HG03442 (cell line): ENCODE measurements around the gene MSX2.
"Not testable (repeated sequence)": the region's sequence is repeated elsewhere in the genome, so short reads cannot be mapped to it uniquely, and the experiment has no call there.

Experiments
- ATAC-seq: cut with Tn5 transposase; IDR thresholded peaks from one replicate; pipeline ENCODE4 v1.9.1; 2021; ENCODE audit warnings: mild to moderate bottlenecking, moderate library complexity; ENCODE audit not compliant: unreplicated experiment

MSX2 gene

DNA sequence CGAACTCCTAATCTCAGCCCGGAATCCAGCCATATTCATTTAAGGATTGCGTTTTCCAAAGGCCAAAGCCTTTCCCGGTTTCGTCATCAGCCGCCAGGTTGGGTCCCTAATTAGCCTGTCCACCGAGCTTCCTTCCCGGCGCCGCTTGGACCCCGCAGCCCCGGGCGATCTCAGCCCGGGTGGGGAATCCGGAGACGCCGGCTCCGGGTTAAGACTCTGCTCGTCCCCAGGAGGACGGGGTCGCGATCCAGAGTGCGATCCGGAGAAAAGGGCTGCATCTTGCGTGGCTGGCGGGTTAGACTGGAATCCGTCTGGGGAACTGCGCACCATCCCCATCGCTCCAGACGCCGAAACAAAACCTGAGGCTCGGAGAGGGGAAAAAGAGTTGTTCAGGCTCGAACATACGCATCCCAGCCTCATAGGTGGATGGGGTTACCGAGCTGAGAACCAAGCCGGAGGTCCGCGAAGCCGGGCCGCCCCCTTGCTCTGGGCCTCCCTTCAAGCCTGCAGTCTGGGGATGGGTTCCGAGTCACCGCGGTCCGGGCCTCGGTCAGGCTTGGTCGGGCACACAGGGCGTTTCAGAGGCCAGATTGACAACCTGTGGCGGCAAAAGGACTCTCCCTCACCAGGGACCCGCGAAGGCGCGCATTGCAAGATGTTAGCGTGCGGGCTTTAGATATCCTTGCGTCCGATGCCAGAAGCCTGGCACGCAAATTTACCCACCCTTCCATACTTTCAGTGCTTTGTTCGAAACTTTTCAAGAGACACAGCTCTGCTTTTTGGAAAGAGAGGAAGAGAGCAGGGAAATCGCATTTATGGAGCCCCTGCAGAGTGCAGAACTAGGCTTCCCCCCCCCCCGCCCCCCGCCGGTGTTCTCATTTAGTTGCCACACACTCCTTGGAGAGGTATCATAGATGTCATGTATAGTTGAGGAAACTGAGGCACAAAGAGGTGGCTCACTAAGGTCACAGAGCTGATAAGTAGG is 7.9 kb downstream of the MSX2 start:
- no peak for ATAC-seq

- ATAC-seq: no peak
These were observed 8.8 kb downstream of the MSX2 start for GRCh38 chr5:174733091-174733690.

- ATAC-seq: no peak
These were observed 9.5 kb downstream of the MSX2 start for GRCh38 chr5:174733836-174734235.

DNA sequence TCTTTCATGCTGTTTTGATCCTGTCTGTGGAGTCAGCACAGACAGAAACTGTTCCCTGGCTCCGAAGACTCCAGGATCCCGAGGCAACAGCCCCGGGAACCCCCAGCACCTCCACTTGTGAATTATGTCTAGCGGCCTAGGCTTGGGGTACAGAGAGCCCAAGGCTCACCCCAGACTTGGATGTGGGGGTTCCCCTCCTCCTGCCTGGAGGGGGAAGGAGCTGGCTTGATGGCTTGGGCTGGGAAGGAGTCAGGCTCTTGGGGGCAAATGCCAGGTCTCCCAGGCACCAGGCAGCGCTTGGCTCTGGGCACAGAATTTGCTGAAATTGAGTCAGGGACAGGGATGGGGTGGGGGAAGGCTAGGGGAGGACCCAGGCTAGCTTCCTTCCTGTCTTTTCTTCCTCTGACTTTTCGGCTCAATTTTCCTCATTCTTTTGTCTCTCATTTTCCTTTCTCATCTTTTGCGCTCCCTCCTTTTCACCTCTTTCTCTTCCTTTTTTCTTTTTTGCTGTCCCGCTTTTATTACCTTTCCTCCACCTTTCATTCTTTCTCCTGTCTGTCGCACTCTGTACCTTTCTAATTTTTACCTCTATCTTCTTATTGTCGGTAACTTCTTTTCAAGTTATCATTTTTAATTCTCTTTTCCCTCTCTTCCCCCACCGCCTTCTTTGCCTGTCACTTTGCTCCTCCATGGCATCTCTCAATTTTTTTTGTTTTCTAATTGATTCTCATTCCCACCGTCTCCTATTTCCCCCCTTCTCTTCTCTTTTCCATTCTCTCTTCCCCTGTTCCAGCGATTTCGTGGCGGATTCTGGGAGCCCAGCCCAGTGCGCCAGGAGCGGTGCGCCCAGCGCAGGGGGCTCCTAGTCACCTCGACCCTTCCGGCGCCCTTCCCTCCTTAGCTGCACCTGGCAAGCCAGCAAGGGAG is 10.5 kb downstream of the MSX2 start:
- no peak for ATAC-seq

DNA sequence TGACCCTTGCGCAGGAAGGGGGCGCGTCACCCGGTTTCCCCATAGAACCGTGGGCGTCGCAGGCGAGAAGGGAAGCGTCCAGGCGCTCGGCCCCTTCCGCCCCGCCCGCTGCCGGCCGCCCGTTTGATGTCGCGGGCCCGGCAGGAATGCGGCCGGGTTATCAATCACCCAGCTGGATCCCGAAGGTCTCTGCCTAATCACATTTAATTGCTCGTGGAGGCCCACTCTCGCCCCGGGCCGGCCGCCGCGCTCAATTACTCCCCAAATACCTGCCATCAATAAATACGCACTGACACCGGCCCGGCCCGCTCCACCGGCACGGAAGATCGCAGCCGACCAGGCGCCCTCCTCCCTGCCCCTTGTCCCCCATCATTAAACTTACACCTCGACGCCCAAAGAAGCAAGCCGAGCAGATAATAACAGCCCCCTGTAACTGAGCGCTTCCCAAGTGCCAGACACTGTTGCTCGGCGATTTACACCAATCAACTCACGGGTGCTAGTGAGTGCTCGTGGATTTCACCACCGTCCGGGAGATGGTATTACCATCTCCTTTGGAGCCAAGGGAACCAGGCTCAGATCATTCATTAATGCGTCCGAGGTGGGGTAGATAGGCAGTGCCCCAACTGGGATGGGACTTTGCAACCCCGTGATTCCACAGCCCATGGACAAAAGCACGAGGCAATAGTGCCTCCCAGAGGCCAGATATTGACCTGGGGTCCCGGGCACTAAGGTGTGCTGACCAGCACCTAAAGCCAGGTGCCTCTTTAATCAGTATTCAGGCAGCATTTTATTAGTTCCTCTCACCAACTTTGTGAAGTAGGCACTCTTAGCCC is 11.3 kb downstream of the MSX2 start:
- no peak for ATAC-seq

DNA sequence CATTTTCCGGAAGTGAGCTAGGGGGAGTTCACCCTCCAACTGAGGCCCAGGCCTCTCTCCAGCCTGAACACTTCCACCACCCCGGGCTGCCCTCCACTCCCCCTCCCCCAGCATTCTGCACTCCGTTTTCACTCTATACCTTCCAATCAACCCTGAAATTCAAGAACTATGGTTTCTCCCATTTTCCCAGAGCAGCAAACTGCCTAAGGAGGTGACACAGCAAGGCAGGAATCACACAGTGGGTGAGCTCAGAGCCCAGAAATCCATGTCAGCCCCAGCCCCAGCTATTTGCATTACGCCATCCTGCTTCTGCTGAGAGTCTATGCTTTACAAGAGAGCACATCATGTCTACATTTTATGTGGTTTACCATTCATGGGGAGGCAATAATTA is 11.9 kb downstream of the MSX2 start:
- ATAC-seq: no peak

DNA sequence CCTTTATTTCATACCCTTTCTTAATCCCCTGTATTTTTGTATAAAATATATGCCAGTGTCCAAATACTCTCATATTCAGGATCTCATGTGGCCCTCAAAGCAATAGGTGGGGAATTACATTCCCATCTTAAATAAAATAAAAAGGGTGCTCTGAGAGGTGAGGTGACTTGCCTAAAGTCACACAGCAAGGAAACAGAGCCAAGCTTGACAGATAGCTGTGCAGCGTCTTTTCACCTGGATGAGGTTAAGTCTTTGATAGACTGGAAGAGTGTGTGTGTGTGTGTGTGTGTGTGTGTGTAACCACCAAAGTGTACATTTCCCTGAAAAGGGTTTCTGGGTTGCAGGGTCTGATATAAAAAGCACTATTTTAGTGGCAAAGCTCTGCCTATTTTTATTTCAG is 12.4 kb downstream of the MSX2 start:
- no peak for ATAC-seq

GRCh38 chr5:174737330-174737729 is 12.9 kb downstream of the MSX2 start:
- ATAC-seq: no peak

- no peak for ATAC-seq
These were observed 17.0 kb downstream of the MSX2 start for GRCh38 chr5:174741352-174741751.

GRCh38 chr5:174744896-174745295 is 20.5 kb downstream of the MSX2 start:
- ATAC-seq: no peak

DNA sequence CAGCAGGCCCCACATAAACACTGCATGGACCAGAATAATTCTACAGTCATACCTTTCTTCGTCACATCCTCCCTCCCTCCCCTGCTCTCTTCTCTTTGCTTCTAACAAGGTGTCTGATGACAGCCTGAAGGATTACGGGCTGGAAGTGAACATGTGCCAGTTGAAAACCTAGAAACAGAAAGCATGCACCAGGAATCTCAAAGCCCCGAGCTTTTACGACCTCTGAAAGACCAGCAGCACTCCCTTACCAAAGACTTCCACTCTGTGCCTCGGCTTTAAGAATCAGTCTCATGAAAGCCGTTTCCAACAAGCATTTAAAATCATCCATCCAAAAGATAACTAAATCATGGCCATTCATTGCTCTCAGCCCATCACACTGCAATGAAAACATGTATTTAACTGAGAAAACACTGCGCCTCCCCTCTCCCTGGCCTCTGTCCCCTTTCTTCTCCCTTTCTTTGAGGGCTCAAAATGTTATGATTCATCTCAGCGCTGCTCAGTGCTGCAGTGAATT is 21.3 kb downstream of the MSX2 start:
- no peak for ATAC-seq

DNA sequence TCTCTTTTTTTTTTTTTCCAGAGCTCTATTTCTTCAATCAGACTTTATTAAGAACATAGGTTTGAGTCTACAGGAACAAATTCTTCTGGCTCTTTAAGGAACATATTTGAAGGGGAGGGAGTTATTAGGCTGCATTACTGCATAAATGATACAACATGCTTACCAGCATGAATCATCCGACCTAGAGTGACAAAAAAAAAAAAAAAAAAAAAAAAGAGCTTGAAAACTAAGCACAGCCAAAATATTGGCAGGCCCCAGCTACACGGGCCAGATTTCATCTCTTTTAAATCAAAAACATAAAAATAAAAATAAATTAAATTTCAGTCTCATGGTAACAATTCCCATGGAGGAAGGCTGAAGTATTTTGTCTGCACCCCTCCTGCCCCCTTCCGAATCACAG is 26.3 kb downstream of the MSX2 start:
- no peak for ATAC-seq

DNA sequence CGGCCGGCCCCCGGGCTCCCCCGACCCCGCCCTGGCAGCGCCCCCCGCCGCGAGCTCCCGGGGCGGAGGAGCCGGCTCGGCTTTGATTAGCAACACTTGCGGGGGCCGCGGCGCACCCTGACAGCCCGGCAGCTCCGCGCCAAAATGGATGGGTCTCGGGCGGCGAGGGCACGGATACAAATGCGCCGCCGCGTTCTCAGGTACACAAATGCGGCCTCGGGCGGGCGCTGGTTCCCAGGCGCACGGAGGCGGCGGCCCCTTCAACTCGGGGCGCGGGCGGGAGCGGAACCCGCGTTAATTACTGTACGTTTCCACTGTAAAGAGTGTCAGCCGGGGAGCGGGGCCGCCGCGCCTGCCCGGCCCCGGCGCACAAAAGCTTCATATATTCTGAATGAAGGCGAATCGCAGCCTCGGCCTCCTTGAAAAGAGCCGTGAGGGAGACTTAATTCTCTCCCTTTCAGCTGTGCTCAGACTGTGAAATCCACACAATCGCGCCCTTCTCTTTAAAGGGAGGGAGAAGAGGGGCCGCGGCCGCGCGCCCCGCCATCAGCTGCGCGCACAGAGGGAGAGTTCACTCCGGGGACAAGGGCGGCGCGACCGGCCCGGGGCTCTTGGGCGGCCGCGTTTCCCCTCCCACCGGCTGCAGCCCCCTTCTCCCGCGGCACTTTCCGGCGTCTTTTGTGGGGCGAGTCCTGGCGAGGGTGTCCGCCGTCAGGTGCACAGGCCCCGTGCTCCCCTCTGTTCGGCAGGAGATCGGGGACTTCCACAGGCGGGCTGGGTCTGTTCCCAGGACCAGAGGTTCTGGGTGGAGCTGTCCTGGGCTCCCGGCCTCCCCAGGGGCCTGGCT is 27.0 kb downstream of the MSX2 start:
- ATAC-seq: no peak

- ATAC-seq: no peak
These were observed 27.7 kb downstream of the MSX2 start for GRCh38 chr5:174752121-174752520.

DNA sequence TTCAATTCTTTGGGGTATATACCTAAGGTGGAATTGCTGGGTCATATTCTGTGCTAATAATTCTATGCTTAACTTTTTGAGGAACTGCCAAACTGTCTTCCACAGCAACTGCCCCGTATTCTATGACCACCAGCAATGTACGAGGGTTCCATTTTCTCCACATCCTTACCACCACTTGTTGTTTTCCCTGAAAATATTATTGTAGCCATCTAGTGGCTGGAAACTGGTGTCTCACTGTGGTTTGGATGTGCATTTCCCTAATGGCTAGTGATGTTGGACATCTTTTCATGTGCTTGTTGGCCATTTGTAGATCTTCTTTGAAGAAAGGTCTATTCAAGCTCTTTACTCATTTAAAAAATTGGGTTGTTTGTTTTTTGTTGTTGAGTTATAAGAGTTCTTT is 30.7 kb downstream of the MSX2 start:
- ATAC-seq: no peak

DNA sequence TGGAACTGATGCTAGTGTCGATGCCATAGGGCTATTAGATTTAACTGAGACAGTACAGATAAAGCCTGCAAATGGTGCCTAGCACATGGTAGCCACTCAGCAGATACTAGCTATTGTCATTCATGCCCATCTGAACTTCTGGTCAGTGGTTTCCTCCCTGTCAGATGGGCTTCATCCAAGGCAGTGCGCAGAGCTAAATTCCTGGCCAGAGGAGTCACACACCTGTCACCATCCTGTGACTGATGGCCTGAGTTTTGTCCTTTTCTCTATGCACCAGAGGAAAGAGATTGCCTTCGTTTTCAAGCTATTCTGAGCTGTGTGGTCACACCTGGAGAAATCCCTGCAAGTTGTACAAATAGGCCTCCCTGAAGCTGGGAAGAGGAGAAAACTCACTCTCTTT is 34.7 kb downstream of the MSX2 start:
- ATAC-seq: no peak

DNA sequence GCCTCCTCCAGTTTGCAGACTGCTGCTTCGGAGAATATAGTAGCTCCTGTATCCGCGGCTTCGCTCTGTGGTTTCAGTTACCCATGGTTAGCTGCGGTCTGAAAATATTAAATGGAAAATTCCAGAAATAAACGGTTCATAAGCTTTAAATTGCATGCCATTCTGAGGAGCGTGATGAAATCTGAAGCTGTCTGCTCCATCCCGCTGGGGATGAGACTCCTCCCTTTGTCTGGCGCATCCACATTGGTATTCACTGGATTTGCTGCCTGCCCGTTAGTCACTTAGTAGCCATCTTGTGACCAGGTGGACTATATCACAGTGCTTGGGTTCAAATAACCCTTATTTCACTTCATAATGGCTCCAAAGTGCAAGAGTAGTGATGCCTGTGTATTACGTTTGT is 36.3 kb downstream of the MSX2 start:
- ATAC-seq: no peak

DNA sequence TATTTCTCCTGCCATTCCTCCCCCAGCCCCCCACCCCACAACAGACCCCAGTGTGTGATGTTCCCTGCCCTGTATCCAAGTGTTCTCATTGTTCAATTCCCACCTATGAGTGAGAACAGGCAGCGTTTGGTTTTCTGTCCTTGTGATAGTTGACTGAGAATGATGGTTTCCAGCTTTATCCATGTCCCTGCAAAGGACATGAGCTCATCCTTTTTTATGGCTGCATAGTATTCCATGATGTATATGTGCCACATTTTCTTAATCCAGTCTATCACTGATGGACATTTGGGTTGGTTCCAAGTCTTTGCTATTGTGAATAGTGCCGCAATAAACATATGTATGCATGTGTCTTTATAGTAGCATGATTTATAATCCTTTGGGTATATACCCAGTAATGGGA is 37.0 kb downstream of the MSX2 start:
- ATAC-seq: not testable (repeated sequence)

GRCh38 chr5:174764309-174764708 is 39.9 kb downstream of the MSX2 start:
- no peak for ATAC-seq
